H1 (cell line): Measurements from ENCODE around the gene PAPOLA. TPM values are rescaled to one million over a fixed set of nuclear protein-coding genes. Genes with fewer than 3 reads are reported as not detected.
"Not testable (repeated sequence)": the region's sequence is repeated elsewhere in the genome, so short reads cannot be mapped to it uniquely, and the experiment has no call there.

Source experiments
- CTCF ChIA-PET: fragments of 300-600 bp; sonication (Branson Sonifier 250); formaldehyde crosslinking; loops from one replicate; lab custom pipeline; 2021; ENCODE audit not compliant: partially characterized antibody; lab: Charles Lee
- POLR2A ChIA-PET: fragments of 300-600 bp; sonication (Branson Sonifier 250); formaldehyde crosslinking; loops from one replicate; lab custom pipeline; 2021; ENCODE audit warnings: inconsistent platforms; ENCODE audit not compliant: partially characterized antibody; lab: Charles Lee
- DNase-seq, 2 experiments: peaks; one replicate each; pipeline versions ENCODE4 v3.0.0 to v3.0.0-alpha.2; 2010 to 2022; ENCODE audit warnings: low spot score in 2 of 2, low read depth in 1 of 2, mixed read lengths in 1 of 2
- FAIRE-seq: peaks from 2 replicates; lab custom pipeline; 2011; peaks lifted over from hg19 to GRCh38; lab: Jason Lieb, UNC
- H2AFZ ChIP-seq: 2 replicates; pipeline ENCODE4 v1.8.1; 2012; ENCODE audit warnings: low read length, inconsistent platforms
- H2AK5ac ChIP-seq: 2 replicates; pipeline ENCODE4 v1.6.1; 2013; ENCODE audit warnings: low read depth, low read length
- H2BK120ac ChIP-seq: replicated peaks from 2 replicates; pipeline ENCODE3; 2013; ENCODE audit warnings: low read depth, low read length, inconsistent platforms
- H2BK12ac ChIP-seq: 2 replicates; pipeline ENCODE4 v1.6.1; 2013; ENCODE audit warnings: low read depth, low read length
- H2BK15ac ChIP-seq: 2 replicates; pipeline ENCODE4 v1.6.1; 2013; ENCODE audit warnings: low read length
- H2BK20ac ChIP-seq: 2 replicates; pipeline ENCODE4 v1.6.1; 2013; ENCODE audit warnings: low read length
- H2BK5ac ChIP-seq: 2 replicates; pipeline ENCODE4 v1.6.1; 2013; ENCODE audit warnings: low read depth, low read length
- H3K14ac ChIP-seq: 2 replicates; pipeline ENCODE4 v1.6.1; 2013; ENCODE audit warnings: inconsistent platforms; ENCODE audit not compliant: insufficient read length
- H3K18ac ChIP-seq: 2 replicates; pipeline ENCODE4 v1.6.1; 2013; ENCODE audit warnings: low read length; ENCODE audit errors: extremely low read depth
- H3K23ac ChIP-seq: 2 replicates; pipeline ENCODE4 v1.6.1; 2013; ENCODE audit warnings: inconsistent platforms; ENCODE audit not compliant: insufficient read length
- H3K23me2 ChIP-seq: 2 replicates; pipeline ENCODE4 v1.6.1; 2013; ENCODE audit warnings: low read depth, low read length
- H3K27ac ChIP-seq: 2 replicates; pipeline ENCODE4 v1.6.1; 2011; ENCODE audit warnings: low read depth, low read length, inconsistent platforms
- H3K27me3 ChIP-seq, 4 experiments: replicated peaks in 1 of 4; 1 replicate in 1 of 4; 2 replicates in 3 of 4; pipeline versions ENCODE4 v1.6.1 to v1.8.1; 2011 to 2013; ENCODE audit warnings: low read length in 3 of 4, mild to moderate bottlenecking in 3 of 4, inconsistent platforms in 2 of 4, mixed read lengths in 2 of 4, moderate library complexity in 1 of 4; ENCODE audit not compliant: control insufficient read depth in 3 of 4, insufficient read depth in 3 of 4; ENCODE audit errors: extremely low read depth in 1 of 4
- H3K36me3 ChIP-seq, 4 experiments: 2 replicates each; pipeline versions ENCODE4 v1.6.1 to v1.8.1; 2011 to 2013; ENCODE audit warnings: mild to moderate bottlenecking in 4 of 4, low read length in 3 of 4, moderate library complexity in 2 of 4, control low read depth in 1 of 4, inconsistent platforms in 1 of 4; ENCODE audit not compliant: insufficient read depth in 4 of 4, control insufficient read depth in 2 of 4
- H3K4ac ChIP-seq: replicated peaks from 2 replicates; pipeline ENCODE3; 2013; ENCODE audit warnings: low read length, low read depth, mixed read lengths, inconsistent platforms; ENCODE audit not compliant: insufficient read length
- H3K4me1 ChIP-seq, 4 experiments: replicated peaks in 1 of 4; 1 replicate in 1 of 4; 2 replicates in 3 of 4; pipeline versions ENCODE4 v1.6.1 to v1.8.1; 2011 to 2013; ENCODE audit warnings: low read length in 3 of 4, inconsistent platforms in 2 of 4, mixed read lengths in 1 of 4; ENCODE audit not compliant: insufficient read depth in 4 of 4, control insufficient read depth in 3 of 4
- H3K4me2 ChIP-seq, 2 experiments: 2 replicates each; pipeline versions ENCODE4 v1.6.1 to v1.8.1; 2011 to 2013; ENCODE audit warnings: low read depth in 2 of 2, low read length in 2 of 2, control low read depth in 1 of 2, inconsistent platforms in 1 of 2, mild to moderate bottlenecking in 1 of 2; ENCODE audit not compliant: insufficient read depth in 1 of 2
- H3K4me3 ChIP-seq, 4 experiments: fragments of 200-600, 300-600 bp in 1 of 4; sonication (generic), shearing (Covaris generic), sonication (Bioruptor Twin) in 1 of 4; 2 replicates each; pipeline versions ENCODE4 v1.5.1 to v1.8.1; 2011 to 2016; ENCODE audit warnings: low read length in 4 of 4, low read depth in 3 of 4, control low read depth in 2 of 4, inconsistent platforms in 2 of 4, mild to moderate bottlenecking in 2 of 4, mixed read lengths in 1 of 4, moderate library complexity in 1 of 4; ENCODE audit not compliant: insufficient read depth in 2 of 4; ENCODE audit errors: extremely low read depth in 1 of 4
- H3K56ac ChIP-seq: replicated peaks from 2 replicates; pipeline ENCODE3; 2013; ENCODE audit warnings: low read depth, mild to moderate bottlenecking, mixed read lengths, low read length, inconsistent platforms; ENCODE audit not compliant: insufficient read length
- H3K79me1 ChIP-seq: 2 replicates; pipeline ENCODE4 v1.6.1; 2013; ENCODE audit warnings: low read depth, low read length, control low read depth
- H3K79me2 ChIP-seq, 2 experiments: 2 replicates each; pipeline versions ENCODE4 v1.6.1 to v1.8.1; 2012 to 2013; ENCODE audit warnings: low read length in 2 of 2, mild to moderate bottlenecking in 2 of 2, inconsistent platforms in 1 of 2; ENCODE audit not compliant: insufficient read depth in 2 of 2, control insufficient read depth in 1 of 2
- H3K9ac ChIP-seq, 4 experiments: replicated peaks in 1 of 4; 1 replicate in 1 of 4; 2 replicates in 3 of 4; pipeline versions ENCODE4 v1.6.1 to v1.8.1; 2011 to 2013; ENCODE audit warnings: low read depth in 3 of 4, low read length in 3 of 4, control low read depth in 2 of 4, mild to moderate bottlenecking in 2 of 4, moderate library complexity in 2 of 4, inconsistent platforms in 1 of 4; ENCODE audit errors: extremely low read depth in 1 of 4
- H3K9me3 ChIP-seq, 2 experiments: 2 replicates each; pipeline versions ENCODE4 v1.6.1 to v1.8.1; 2012 to 2013; ENCODE audit warnings: mild to moderate bottlenecking in 2 of 2, moderate library complexity in 2 of 2, control low read depth in 1 of 2, inconsistent platforms in 1 of 2, low read depth in 1 of 2, low read length in 1 of 2, mixed read lengths in 1 of 2; ENCODE audit not compliant: insufficient read depth in 2 of 2
- H4K20me1 ChIP-seq, 2 experiments: replicated peaks in 1 of 2; 2 replicates each; pipeline versions ENCODE3 to v1.8.1; 2011 to 2013; ENCODE audit warnings: inconsistent platforms in 2 of 2, low read length in 2 of 2, mild to moderate bottlenecking in 1 of 2; ENCODE audit not compliant: insufficient read depth in 2 of 2, control insufficient read depth in 1 of 2
- H4K5ac ChIP-seq: 2 replicates; pipeline ENCODE4 v1.6.1; 2013; ENCODE audit warnings: low read length, low read depth, mixed read lengths, inconsistent platforms; ENCODE audit not compliant: insufficient read length
- H4K8ac ChIP-seq: 2 replicates; pipeline ENCODE4 v1.8.0; 2013; ENCODE audit warnings: mild to moderate bottlenecking, moderate library complexity, low read length, inconsistent platforms; ENCODE audit not compliant: insufficient read depth; ENCODE audit errors: extremely low read depth
- H4K91ac ChIP-seq: replicated peaks from 2 replicates; pipeline ENCODE3; 2013; ENCODE audit warnings: low read length, mixed read lengths, inconsistent platforms; ENCODE audit not compliant: insufficient read length
- WGBS, 2 experiments: shearing (Covaris generic) in 1 of 2; methylation state at CpG; one replicate each; pipeline versions ENCODE4 v1.1.6 to v1.1.7; 2013 to 2015; ENCODE audit warnings: low lambda C conversion rate in 2 of 2, mixed read lengths in 2 of 2, inconsistent platforms in 1 of 2, low coverage in 1 of 2, missing lambda C conversion rate in 1 of 2; ENCODE audit not compliant: insufficient replicate concordance in 2 of 2, insufficient coverage in 1 of 2, insufficient read length in 1 of 2; ENCODE audit errors: extremely low coverage in 1 of 2, missing lambda C conversion rate in 1 of 2; 5-methylcytosine and 5-hydroxymethylcytosine counted together
- polyA plus RNA-seq, 7 experiments: library from polyadenylated mRNA; depleted of rRNA in 3 of 7; stranded (reverse) in 5 of 7; unstranded in 2 of 7; fragments of >200 nt in 5 of 7; fragments of 200-250 nt in 2 of 7; gene quantifications; 1 replicate in 5 of 7; 2 replicates in 1 of 7; 4 replicates in 1 of 7; pipeline versions ENCODE4 v1.2.1 to v1.2.3, GENCODE V29; 2011 to 2013; ENCODE audit warnings: missing spikeins in 2 of 7, mixed read lengths in 2 of 7
- total RNA-seq: library from RNA; stranded (reverse); fragmentation: NEBNext Ultra II Directional; extraction: Animal tissue kit (Norgen Biotek cat#: 25700); gene quantifications from 2 replicates; pipeline ENCODE4 v1.2.1, GENCODE V29; 2021

PAPOLA gene
- total and polyA plus RNA-seq, 2 of the 8 experiments (the other 6 are each of a cell fraction or from before 2014, with no cell fraction given) = 163 to 239 TPM

GRCh38 chr14:96470967-96471366 is 31.2 kb upstream of the PAPOLA start:
- H2AFZ ChIP-seq, H3K14ac ChIP-seq, H4K91ac ChIP-seq, H4K20me1 ChIP-seq, H3K27me3 ChIP-seq, H3K4me3 ChIP-seq, H3K4me2 ChIP-seq, H3K79me1 ChIP-seq, DNase-seq, H3K18ac ChIP-seq, H3K79me2 ChIP-seq, H3K36me3 ChIP-seq, H3K9ac ChIP-seq, H2BK120ac ChIP-seq, H3K27ac ChIP-seq, H2AK5ac ChIP-seq, H2BK5ac ChIP-seq, H3K56ac ChIP-seq, H3K23ac ChIP-seq, CTCF ChIA-PET, H3K4ac ChIP-seq, H3K23me2 ChIP-seq, H4K5ac ChIP-seq, H4K8ac ChIP-seq, H3K4me1 ChIP-seq, H3K9me3 ChIP-seq, H2BK20ac ChIP-seq, FAIRE-seq, H2BK15ac ChIP-seq, H2BK12ac ChIP-seq: not testable (repeated sequence)
- POLR2A ChIA-PET = interaction anchor here (1.4 kb wide), 1 partner anchor 9 kb away, joined by 3 read pairs; no protein-coding TSS in a partner anchor
- 93% methylated on average over 4 of the region's 4 CpGs; no CpG with 5 or more reads in 1 of the 2 experiments for WGBS, 2 experiments
